SU-DHL-6 (cell line): Measurements from ENCODE around the gene SLC38A10.

Source experiments
- H2AFZ ChIP-seq: fragments of 200-600 bp; sonication (generic); 2 replicates; pipeline ENCODE4 v1.6.1; 2014; ENCODE audit warnings: low read depth, mild to moderate bottlenecking, moderate library complexity, mixed read lengths, antibody characterized with exemption, low read length; ENCODE audit not compliant: severe bottlenecking
- H3F3A ChIP-seq: fragments of 200-600 bp; shearing (Covaris generic); 2 replicates; pipeline ENCODE4 v1.6.0; 2016; ENCODE audit warnings: antibody characterized with exemption, mild to moderate bottlenecking; ENCODE audit not compliant: insufficient read depth
- H3K27ac ChIP-seq: fragments of 200-600 bp; sonication (generic); 2 replicates; pipeline ENCODE4 v1.5.1; 2016; ENCODE audit warnings: low read depth, mild to moderate bottlenecking, low read length, moderate library complexity, mixed read lengths
- H3K27me3 ChIP-seq: fragments of 200-600 bp; sonication (generic), shearing (Covaris generic); 2 replicates; pipeline ENCODE4 v1.6.0; 2014; ENCODE audit warnings: mild to moderate bottlenecking, low read length
- H3K36me3 ChIP-seq: fragments of 200-600 bp; sonication (generic); 2 replicates; pipeline ENCODE4 v1.6.1; 2014; ENCODE audit warnings: mild to moderate bottlenecking, low read length, mixed read lengths
- H3K4me2 ChIP-seq: fragments of 300-600, 200-600 bp; shearing (Covaris generic), sonication (generic); 2 replicates; pipeline ENCODE4 v1.6.0; 2014; ENCODE audit warnings: low read length, low read depth, mild to moderate bottlenecking; ENCODE audit not compliant: poor library complexity, severe bottlenecking
- H3K4me3 ChIP-seq: fragments of 200-600 bp; sonication (generic); 2 replicates; pipeline ENCODE4 v1.5.1; 2014; ENCODE audit warnings: antibody characterized with exemption, low read length, mild to moderate bottlenecking, mixed read lengths; ENCODE audit not compliant: insufficient read depth, poor library complexity, severe bottlenecking
- H3K79me2 ChIP-seq: fragments of 200-600 bp; sonication (generic); 2 replicates; pipeline ENCODE4 v1.6.1; 2014; ENCODE audit warnings: mild to moderate bottlenecking, low read length, moderate library complexity; ENCODE audit not compliant: insufficient read depth
- H3K9ac ChIP-seq: fragments of 200-600 bp; sonication (generic); 2 replicates; pipeline ENCODE4 v1.7.0; 2014; ENCODE audit warnings: mild to moderate bottlenecking, low read length
- H3K9me2 ChIP-seq: fragments of 200-600 bp; sonication (generic); replicated peaks from 2 replicates; pipeline ENCODE4 v1.6.1; 2014; ENCODE audit warnings: low read length; ENCODE audit not compliant: insufficient read depth
- H3K9me3 ChIP-seq: fragments of 200-600 bp; sonication (generic); 2 replicates; pipeline ENCODE4 v1.6.1; 2014; ENCODE audit warnings: low read length, mixed read lengths; ENCODE audit not compliant: insufficient read depth
- H4K20me1 ChIP-seq: fragments of 200-600 bp; sonication (generic); 2 replicates; pipeline ENCODE4 v1.6.1; 2014; ENCODE audit warnings: low read depth, mild to moderate bottlenecking, antibody characterized with exemption, low read length, moderate library complexity, mixed read lengths
- EZH2phosphoT487 ChIP-seq: fragments of 200-600 bp; sonication (generic), shearing (Covaris generic); conservative IDR thresholded peaks from 2 replicates; pipeline ENCODE4 v1.6.1; 2018; ENCODE audit warnings: mild to moderate bottlenecking, antibody characterized with exemption, low read length, moderate library complexity, mixed read lengths
- TF ChIP-seq, protein P1 (sequence below): fragments of 200-600 bp; sonication (generic); IDR thresholded peaks from one replicate; pipeline ENCODE4 v1.5.1; 2017; ENCODE audit warnings: antibody characterized with exemption, mild to moderate bottlenecking, low read length, moderate library complexity; ENCODE audit not compliant: insufficient read depth, poor library complexity, severe bottlenecking

Gene SLC38A10

DNA sequence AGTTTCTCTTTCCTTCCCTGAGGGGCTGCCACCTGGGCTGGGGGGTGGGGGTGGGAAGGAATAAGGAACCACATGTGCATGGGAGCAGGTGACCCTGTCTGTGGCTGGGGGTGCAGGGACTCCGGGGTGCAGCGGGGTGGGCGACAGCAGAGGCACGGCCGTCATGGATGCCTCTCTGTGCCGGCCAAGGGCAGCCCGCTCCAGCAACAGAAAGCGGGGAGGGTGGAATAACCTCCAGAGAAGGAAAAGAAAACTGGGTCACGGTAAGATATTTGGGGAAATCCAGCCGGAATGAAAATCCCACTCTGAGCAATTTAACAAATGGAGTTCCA is 51.8 kb downstream of the SLC38A10 start:
- no peaks in the 10 kb centered on the region for H3K9me2 ChIP-seq
- H3K36me3 ChIP-seq = no peaks in the 10 kb centered on the region
- peaks cover 21% of the 10 kb centered on the region for H3K79me2 ChIP-seq
- TF ChIP-seq, protein P1, sequence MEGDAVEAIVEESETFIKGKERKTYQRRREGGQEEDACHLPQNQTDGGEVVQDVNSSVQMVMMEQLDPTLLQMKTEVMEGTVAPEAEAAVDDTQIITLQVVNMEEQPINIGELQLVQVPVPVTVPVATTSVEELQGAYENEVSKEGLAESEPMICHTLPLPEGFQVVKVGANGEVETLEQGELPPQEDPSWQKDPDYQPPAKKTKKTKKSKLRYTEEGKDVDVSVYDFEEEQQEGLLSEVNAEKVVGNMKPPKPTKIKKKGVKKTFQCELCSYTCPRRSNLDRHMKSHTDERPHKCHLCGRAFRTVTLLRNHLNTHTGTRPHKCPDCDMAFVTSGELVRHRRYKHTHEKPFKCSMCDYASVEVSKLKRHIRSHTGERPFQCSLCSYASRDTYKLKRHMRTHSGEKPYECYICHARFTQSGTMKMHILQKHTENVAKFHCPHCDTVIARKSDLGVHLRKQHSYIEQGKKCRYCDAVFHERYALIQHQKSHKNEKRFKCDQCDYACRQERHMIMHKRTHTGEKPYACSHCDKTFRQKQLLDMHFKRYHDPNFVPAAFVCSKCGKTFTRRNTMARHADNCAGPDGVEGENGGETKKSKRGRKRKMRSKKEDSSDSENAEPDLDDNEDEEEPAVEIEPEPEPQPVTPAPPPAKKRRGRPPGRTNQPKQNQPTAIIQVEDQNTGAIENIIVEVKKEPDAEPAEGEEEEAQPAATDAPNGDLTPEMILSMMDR = no peak
- TF ChIP-seq EZH2phosphoT487 = no peak
- no peaks in the 10 kb centered on the region for H3K9me3 ChIP-seq
- H3K4me3 ChIP-seq = no peak overlapping the region
- no peak overlapping the region for H3K9ac ChIP-seq
- H3K27ac ChIP-seq = no peak overlapping the region
- no peak overlapping the region for H2AFZ ChIP-seq
- H4K20me1 ChIP-seq = no peaks in the 10 kb centered on the region
- H3K4me2 ChIP-seq = no peak overlapping the region
- H3F3A ChIP-seq = 0 out of 2 replicates have a peak, but pooled peaks cover 7% of the 10 kb centered on the region
- H3K27me3 ChIP-seq = no peaks in the 10 kb centered on the region

DNA sequence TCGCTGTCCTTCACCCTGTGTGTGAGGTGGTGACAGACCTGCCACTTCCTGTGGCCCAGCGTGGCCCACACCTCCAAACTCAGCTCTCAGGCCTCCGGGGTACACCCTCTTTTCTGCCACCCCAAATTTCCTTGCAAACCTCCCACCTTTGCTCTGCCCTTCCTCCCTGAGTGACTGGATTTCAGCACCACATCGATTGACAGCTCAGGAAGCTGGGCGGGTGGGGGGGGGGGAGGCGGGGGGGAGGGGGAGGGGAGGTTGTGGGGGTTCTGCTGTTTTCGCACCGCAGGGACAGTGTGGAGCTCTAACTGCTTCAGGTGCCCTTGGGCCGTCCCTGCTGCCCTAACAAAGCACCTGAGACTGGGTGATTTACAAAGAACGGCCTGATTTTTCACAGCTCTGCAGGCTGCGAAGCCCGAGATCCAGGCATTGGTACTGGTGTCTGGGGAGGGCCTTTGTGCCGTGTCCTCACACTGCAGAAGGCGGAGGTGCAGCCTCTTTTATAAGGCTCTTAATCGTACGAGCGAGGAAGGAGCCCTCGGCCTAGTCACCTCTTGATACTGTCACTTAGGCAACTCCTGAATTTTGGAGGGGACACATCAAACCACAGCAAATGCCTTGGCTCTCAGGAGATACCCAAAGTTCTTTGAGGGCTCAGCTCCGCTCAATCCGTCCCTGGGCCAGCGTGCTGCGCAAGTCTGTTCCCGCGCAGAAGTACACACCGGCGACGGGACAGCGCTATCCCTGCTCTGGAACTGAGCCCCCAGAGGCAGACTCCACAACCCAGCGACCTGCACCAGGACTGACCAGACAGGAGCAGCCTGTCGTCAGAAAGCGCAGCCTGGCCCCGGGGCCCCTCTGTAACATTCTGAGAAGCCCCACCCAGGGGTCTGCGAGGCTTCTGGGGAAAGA is 52.4 kb downstream of the SLC38A10 start:
- no peak overlapping the region for H2AFZ ChIP-seq
- H3K79me2 ChIP-seq = peaks cover 27% of the 10 kb centered on the region
- H3K27me3 ChIP-seq = no peaks in the 10 kb centered on the region
- no peaks in the 10 kb centered on the region for H3K36me3 ChIP-seq
- H3K9me3 ChIP-seq = no peaks in the 10 kb centered on the region
- H3K9me2 ChIP-seq = no peaks in the 10 kb centered on the region
- TF ChIP-seq EZH2phosphoT487 = no peak
- TF ChIP-seq, protein P1 = no peak
- 0 out of 2 replicates have a peak, but pooled peaks cover 7% of the 10 kb centered on the region for H3F3A ChIP-seq
- no peak overlapping the region for H3K9ac ChIP-seq
- no peak overlapping the region for H3K27ac ChIP-seq
- H3K4me2 ChIP-seq = no peak overlapping the region
- no peak overlapping the region for H3K4me3 ChIP-seq
- no peaks in the 10 kb centered on the region for H4K20me1 ChIP-seq

DNA sequence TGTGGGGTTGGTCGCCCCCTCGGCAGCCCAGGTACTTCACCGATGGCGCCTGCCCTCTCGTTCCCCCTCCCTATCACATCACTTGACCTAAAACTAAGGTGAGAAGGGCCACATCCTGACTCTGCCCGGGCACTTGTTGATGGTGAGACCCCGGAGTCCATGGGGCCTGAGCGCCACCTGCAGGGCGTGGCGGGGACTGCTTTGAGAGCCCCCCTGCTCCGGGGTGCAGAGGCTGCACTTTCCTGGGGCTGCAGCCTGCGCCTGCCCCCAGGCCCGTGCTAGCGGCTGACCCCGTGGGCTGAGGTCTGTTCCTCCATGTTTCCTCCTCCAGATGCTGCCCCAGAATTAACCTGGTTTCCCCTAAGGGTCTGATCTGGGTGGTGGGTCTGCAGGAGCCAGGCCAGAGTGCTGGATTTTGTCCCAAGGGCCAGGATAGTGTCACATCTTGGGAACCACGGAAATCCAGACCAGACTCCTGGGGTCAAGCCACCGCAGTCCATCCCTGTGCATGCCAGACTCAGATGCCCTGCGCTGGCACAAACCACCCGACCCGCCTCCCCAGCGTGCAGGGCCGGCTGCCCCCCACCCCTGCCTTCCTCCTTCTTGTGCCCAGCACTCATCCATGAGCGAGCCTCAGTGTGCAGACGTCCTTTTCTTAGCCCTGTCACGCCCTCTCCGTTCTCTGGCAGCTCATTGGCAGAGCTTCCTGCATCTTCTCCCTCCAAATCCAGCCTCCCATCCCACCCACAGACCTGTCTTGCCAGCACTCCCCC is 53.3 kb downstream of the SLC38A10 start:
- H4K20me1 ChIP-seq = no peaks in the 10 kb centered on the region
- H3K79me2 ChIP-seq = peaks cover 32% of the 10 kb centered on the region
- H3F3A ChIP-seq = 0 out of 2 replicates have a peak, but pooled peaks cover 7% of the 10 kb centered on the region
- H3K9ac ChIP-seq = no peak overlapping the region
- H2AFZ ChIP-seq = no peak overlapping the region
- TF ChIP-seq, protein P1 = peak; percentile 66
- no peak for TF ChIP-seq EZH2phosphoT487
- no peak overlapping the region for H3K27ac ChIP-seq
- H3K4me3 ChIP-seq = no peak overlapping the region
- H3K36me3 ChIP-seq = no peaks in the 10 kb centered on the region
- no peaks in the 10 kb centered on the region for H3K27me3 ChIP-seq
- no peaks in the 10 kb centered on the region for H3K9me2 ChIP-seq
- H3K9me3 ChIP-seq = no peaks in the 10 kb centered on the region
- no peak overlapping the region for H3K4me2 ChIP-seq
